ENCODE data around the gene PYCR2.
"Not testable (repeated sequence)": the region's sequence is repeated elsewhere in the genome, so short reads cannot be mapped to it uniquely, and the experiment has no call there.

The PYCR2 gene

GRCh38 chr1:225941942-225942222 is 17.8 kb upstream of the PYCR2 start:
- no peak for DNase-seq

GRCh38 chr1:225941187-225941941 is 17.3 kb upstream of the PYCR2 start, which contains the start of gene LEFTY2:
Gene LEFTY2, minus strand, starts transcription at chr1:225941220. Its CDS starts 80 bp downstream, at chr1:225941140.
- no peak for DNase-seq

GRCh38 chr1:225940385-225941151 is 16.5 kb upstream of the PYCR2 start:
- DNase-seq: no peak

- not testable (repeated sequence) for DNase-seq
Observed at GRCh38 chr1:225939939-225940310, 15.9 kb upstream of the PYCR2 start.

- DNase-seq: peak; percentile 18
Observed at GRCh38 chr1:225939097-225939938, 15.3 kb upstream of the PYCR2 start.

GRCh38 chr1:225937048-225937968 is 13.3 kb upstream of the PYCR2 start:
- DNase-seq: no peak

- no peak for DNase-seq
Observed at GRCh38 chr1:225936523-225936922, 12.5 kb upstream of the PYCR2 start.

- DNase-seq: not testable (repeated sequence)
Observed at GRCh38 chr1:225936086-225936485, 12.0 kb upstream of the PYCR2 start.

- no peak for DNase-seq
Observed at GRCh38 chr1:225934711-225935110, 10.7 kb upstream of the PYCR2 start.

GRCh38 chr1:225933072-225933471 is 9.0 kb upstream of the PYCR2 start:
- no peak for DNase-seq

GRCh38 chr1:225931270-225932136 is 7.5 kb upstream of the PYCR2 start:
- DNase-seq: no peak

GRCh38 chr1:225930566-225930965 is 6.5 kb upstream of the PYCR2 start:
- no peak for DNase-seq

GRCh38 chr1:225929462-225929861 is 5.4 kb upstream of the PYCR2 start:
- not testable (repeated sequence) for DNase-seq

GRCh38 chr1:225928186-225929175 is 4.4 kb upstream of the PYCR2 start:
- no peak for DNase-seq

GRCh38 chr1:225926551-225927113 is 2.6 kb upstream of the PYCR2 start:
- no peak for DNase-seq

- no peak for DNase-seq
Observed at GRCh38 chr1:225923381-225923691, 714 bp downstream of the PYCR2 start.

GRCh38 chr1:225921734-225922709 is 2.0 kb downstream of the PYCR2 start:
- DNase-seq: no peak

- no peak for DNase-seq
Observed at GRCh38 chr1:225919906-225920305, 4.1 kb downstream of the PYCR2 start.

- no peak for DNase-seq
Observed at GRCh38 chr1:225918280-225918679, 5.8 kb downstream of the PYCR2 start.
